Mesodermal cell (in vitro differentiated cells): ENCODE results near the gene EPHA2.

Experiments
- H3K27ac ChIP-seq: 2 replicates; pipeline ENCODE4 v1.7.0; 2013; ENCODE audit warnings: mild to moderate bottlenecking, low read depth, low read length, moderate library complexity; ENCODE audit not compliant: severe bottlenecking
- H3K36me3 ChIP-seq: 2 replicates; pipeline ENCODE4 v1.7.1; 2013; ENCODE audit warnings: mild to moderate bottlenecking, low read length, moderate library complexity; ENCODE audit not compliant: control insufficient read depth, insufficient read depth
- H3K4me1 ChIP-seq: one replicate; pipeline ENCODE4 v1.7.1; 2013; ENCODE audit warnings: mild to moderate bottlenecking, low read length; ENCODE audit not compliant: insufficient read depth, control insufficient read depth, poor library complexity, severe bottlenecking
- H3K4me3 ChIP-seq: 2 replicates; pipeline ENCODE4 v1.7.0; 2013; ENCODE audit warnings: low read length, control low read depth, mild to moderate bottlenecking; ENCODE audit not compliant: insufficient read depth, poor library complexity, severe bottlenecking; ENCODE audit errors: extremely low read depth
- H3K9me3 ChIP-seq: 2 replicates; pipeline ENCODE4 v1.7.1; 2013; ENCODE audit warnings: mild to moderate bottlenecking, low read length, moderate library complexity; ENCODE audit not compliant: control insufficient read depth
- WGBS, 2 experiments: methylation state at CpG; one replicate each; pipeline ENCODE4 v1.1.5; 2013; ENCODE audit warnings: missing lambda C conversion rate in 2 of 2; ENCODE audit not compliant: insufficient coverage in 2 of 2; 5-methylcytosine and 5-hydroxymethylcytosine counted together

The EPHA2 gene

DNA sequence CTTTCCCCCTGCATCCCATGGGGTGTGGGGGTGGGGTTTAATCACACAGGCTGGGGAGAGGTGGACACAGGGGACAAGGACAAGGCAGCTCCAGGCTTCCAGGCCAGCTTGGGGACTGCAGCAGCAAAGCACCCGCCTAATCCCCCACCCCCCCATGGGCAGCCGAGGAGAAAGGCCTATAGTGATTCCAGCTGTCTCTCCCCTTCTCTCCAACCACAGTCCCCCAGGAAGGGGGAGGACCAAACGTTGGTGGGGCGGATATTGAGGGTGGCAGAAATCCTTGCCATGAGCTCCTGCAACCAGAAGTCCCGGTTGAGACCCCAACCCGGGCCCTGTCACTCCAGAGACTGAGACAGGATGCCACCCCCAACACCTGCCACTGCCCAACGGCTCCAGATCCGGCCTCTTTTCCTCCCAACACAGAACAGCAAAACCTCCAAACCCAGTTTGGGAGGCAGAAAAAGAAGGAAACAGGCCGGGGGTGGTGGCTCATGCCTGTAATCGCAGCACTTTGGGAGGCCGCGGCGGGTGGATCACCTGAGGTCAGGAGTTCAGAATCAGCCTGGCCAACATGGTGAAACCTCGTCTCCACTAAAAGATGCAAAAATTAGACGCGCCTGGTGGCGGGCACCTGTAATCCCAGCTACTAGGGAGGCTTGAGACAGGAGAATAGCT lies 1.7 kb downstream of the EPHA2 start:
- H3K9me3 ChIP-seq = no peaks in the 10 kb centered on the region
- peaks cover 40% of the 10 kb centered on the region for H3K4me1 ChIP-seq
- peak overlapping the region; percentile 96 for H3K4me3 ChIP-seq
- H3K27ac ChIP-seq = peak overlapping the region; percentile 90
- WGBS, 2 experiments = 4 to 9% methylated on average over 9 to 11 of the region's 17 CpGs
- H3K36me3 ChIP-seq = peaks cover 42% of the 10 kb centered on the region

DNA sequence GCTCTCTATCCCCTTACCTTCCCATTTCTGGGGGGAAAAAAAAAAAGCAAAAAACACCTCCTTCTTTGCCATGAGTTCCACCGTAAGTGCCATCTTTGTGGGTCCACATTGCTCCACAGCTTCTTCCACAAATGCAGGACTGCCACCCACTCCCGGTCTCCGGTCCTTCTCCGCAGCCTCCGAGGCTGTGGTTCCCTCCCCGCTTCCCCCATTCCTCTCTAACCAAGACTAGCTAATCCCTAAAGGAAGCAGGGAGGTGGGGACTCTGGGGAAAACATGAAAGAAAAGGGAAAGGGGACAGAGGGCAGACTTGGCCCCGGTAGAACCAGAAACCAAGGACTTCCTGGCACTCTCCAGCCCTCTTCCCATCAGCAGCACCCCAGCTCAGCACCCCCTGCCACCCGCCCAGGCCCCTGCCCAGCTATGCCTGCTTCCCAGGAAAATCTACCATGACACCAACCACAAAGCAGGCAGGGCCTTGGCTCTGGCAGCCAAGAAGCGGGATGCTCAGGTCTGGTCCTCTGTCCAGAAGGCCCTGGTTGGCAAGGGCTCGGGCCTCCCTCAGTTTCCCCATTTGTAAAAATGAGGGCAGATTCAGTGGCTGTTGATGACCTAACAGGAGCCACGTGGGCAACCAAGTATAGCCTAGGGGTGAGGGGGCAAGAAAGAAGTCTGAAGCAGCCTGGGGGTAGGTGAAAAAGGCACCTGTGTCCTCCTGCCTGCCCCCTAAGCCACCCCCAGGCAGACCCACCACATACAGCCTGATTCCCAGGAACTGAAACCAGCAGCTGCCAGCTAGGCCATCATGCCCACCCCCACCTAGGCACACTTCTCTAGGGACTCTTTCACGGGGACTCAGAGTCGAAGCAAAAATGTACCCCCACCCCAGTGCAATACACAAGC lies 2.5 kb downstream of the EPHA2 start:
- Histone ChIP-seq H3K4me3 (peak overlapping the region; percentile 96), H3K27ac (peak overlapping the region; percentile 90), H3K4me1 (peaks cover 46% of the 10 kb centered on the region), H3K9me3 (no peaks in the 10 kb centered on the region), H3K36me3 (peaks cover 50% of the 10 kb centered on the region)
- 13 to 46% methylated on average over 4 to 5 of the region's 13 CpGs for WGBS, 2 experiments

DNA sequence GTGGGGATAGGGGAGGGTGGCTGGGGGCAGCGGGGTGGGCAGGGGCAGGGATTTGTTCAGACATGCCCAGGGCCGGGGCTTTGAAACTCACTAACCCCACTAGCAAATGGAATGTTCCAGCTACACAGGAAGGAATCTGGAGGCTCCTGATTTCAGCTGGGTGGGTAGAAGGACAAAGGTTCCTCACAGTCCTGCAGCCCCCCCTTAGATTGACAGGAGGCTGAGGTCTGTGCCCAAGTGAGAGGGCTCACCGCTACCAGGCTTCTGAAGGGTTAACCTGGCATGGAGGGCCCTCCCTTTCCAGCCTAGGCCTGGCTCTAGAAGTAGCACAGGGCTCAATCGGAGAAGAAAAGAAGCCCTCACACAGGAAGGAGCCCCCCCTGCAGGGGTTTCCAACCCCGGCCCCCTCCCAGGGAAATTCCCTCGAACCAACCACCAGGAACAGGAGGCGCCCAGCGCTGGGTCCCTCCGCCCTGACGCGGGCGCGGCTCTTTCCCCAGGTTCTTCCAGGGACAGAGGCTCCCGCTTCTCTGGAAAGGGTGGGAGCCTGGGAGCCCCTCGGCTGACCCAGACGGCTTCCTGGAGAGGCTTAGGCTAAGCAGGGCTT lies 3.3 kb downstream of the EPHA2 start:
- peak overlapping the region; percentile 90 for H3K27ac ChIP-seq
- no peaks in the 10 kb centered on the region for H3K9me3 ChIP-seq
- peak overlapping the region; percentile 96 for H3K4me3 ChIP-seq
- H3K4me1 ChIP-seq = peaks cover 50% of the 10 kb centered on the region
- 17 to 25% methylated on average over 12 to 13 of the region's 16 CpGs for WGBS, 2 experiments
- peaks cover 57% of the 10 kb centered on the region for H3K36me3 ChIP-seq

DNA sequence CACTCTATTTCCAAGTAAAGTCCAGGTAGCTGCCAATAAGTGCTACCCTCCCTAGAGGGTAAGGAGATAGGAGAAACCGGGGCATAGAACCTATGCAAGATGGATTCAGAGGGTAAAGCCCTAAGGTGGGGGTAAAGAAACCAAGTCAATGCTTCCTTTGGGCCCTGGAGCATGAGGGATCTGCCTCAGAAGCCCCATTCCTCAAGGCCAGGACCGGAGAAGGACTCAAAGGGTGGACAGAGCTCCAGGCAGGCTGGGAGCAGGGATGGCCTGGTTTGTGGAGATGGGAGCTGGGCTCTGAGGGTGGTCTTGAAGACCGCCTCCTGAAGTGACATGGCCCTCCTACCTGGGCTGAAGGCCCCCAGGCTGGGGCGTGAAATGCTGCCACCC lies 3.9 kb downstream of the EPHA2 start:
- Histone ChIP-seq H3K27ac (peak overlapping the region; percentile 90), H3K9me3 (no peaks in the 10 kb centered on the region), H3K4me1 (peaks cover 53% of the 10 kb centered on the region), H3K36me3 (peaks cover 63% of the 10 kb centered on the region), H3K4me3 (peak overlapping the region; percentile 11)
- WGBS, 2 experiments = 83 to 84% methylated on average over 2 to 3 of the region's 4 CpGs

DNA sequence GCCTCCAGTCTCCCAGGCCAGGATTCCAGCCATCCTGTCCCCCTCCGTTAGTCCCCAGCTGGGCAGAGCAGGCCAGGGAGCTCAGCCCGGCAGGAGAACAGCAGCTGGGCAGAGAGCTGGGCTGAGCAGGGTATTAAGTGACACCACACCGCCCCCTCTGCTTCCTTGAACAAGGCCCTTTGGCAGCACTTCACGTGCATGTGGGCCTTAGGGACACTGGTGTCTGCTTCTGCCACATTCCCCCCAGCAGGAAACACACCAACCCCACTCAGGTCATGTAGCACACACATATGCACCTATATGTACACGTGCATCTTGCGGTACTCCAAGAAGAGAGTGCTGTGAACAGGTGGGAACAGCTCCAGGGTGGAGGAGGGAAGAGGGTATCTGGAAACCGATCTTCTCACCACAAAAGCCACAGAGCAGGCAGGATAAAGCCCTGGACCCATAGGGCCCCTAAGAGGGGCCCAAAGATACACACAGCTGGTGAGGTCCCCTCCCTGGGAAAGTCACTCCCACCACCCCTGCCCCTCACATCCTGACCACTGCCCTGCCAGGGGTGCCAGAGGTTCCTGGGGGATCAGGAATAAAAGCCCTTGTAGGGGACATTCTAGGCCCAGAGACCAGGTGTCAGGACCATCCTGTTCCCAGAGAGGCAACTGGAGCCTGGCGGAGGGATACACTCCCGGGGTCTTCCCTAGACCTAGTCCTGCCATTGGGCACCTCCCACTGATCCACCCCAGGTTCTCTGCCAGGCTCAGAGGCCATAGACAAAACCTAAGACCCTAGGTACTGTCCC lies 4.5 kb downstream of the EPHA2 start:
- peak overlapping the region; percentile 11 for H3K4me3 ChIP-seq
- H3K4me1 ChIP-seq = peaks cover 53% of the 10 kb centered on the region
- no peaks in the 10 kb centered on the region for H3K9me3 ChIP-seq
- H3K36me3 ChIP-seq = peaks cover 63% of the 10 kb centered on the region
- 61 to 70% methylated on average over 4 to 8 of the region's 9 CpGs for WGBS, 2 experiments
- H3K27ac ChIP-seq = peak overlapping the region; percentile 90

DNA sequence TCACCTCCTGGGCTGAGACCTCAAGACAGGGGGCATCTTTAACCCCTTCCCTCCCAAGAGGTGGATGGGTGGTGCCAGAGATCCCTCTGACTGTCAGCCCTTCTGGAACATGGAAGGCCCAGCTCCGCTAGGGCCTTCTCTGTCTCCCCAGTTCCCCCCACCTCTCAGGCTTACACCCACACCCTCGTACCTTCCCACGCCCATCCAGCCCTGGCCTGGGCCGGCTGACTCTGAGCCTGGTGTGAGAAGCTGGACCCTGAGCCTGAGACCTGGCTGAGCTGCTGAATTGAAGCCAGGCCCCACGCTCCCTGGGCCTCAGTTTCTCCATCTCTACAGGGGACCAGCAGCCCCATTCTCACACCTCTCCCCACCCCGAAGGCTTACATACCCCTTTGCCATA lies 5.4 kb downstream of the EPHA2 start:
- Histone ChIP-seq H3K9me3 (no peaks in the 10 kb centered on the region), H3K27ac (peak overlapping the region; percentile 90), H3K4me3 (no peak overlapping the region), H3K36me3 (peaks cover 68% of the 10 kb centered on the region), H3K4me1 (peaks cover 55% of the 10 kb centered on the region)
- whole genome bisulfite sequencing, 2 experiments = 80 to 93% methylated on average over 4 of the region's 6 CpGs

DNA sequence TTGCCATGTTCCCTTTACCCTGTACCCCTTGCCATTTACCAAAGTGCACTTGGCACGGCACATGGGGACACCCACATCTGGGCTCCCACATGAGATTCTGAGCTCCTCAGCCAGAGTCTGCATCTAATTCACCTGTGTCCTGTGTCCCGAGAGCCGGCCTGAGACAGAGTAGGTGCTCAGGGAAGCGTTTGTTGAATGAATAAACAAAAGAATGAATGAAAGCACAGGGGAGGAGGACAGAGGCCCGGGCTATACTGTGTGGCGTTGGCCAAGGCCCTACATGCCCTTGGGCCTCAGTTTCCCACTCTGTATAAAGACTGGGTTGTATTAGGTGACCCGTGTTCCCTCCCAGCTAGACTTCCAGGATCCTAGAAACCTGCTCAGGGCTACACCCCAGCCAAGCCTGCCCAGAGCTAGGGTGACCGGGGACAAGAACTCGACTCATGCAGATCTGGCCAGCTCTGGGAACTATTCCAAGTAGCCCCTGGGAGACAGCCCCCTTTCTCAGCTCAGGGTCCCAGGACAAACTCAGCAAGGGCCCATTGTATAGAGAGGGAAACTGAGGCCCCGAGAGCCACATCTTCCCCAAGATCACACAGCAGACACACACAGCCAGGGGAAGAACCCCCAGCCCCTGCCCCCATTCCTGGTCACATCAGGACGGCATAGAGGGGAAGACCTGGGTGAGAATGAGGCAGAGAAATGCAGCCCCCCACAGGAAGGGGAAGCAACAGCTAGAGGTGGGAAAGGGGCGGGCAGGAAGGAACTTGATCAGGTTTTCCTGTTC lies 6.0 kb downstream of the EPHA2 start:
- 89 to 90% methylated on average over 4 to 7 of the region's 12 CpGs for WGBS, 2 experiments
- peaks cover 61% of the 10 kb centered on the region for H3K4me1 ChIP-seq
- no peak overlapping the region for H3K4me3 ChIP-seq
- H3K9me3 ChIP-seq = no peaks in the 10 kb centered on the region
- peak overlapping the region; percentile 90 for H3K27ac ChIP-seq
- peaks cover 74% of the 10 kb centered on the region for H3K36me3 ChIP-seq

DNA sequence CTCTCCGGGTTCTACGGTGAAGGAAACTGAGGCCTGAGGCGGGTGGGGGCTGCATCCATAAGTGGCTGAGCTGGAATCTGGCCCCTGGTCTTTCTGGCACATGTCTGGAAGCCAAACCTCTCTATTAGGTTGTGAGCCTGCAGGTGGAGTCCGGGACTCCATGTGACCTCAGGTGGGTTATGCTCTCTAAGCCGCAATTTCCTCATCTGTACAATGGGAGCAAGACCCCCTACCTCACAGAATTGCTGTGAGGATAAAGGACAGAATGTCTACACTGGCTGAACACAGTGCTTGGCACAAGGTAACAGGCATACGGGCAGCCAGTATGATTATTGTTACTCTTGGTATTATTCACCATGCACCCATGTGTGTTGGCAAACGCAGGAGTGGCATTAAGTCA lies 6.7 kb downstream of the EPHA2 start:
- peaks cover 79% of the 10 kb centered on the region for H3K36me3 ChIP-seq
- no peaks in the 10 kb centered on the region for H3K9me3 ChIP-seq
- H3K27ac ChIP-seq = no peak overlapping the region
- H3K4me3 ChIP-seq = no peak overlapping the region
- 98 to 100% methylated on average over 5 of the region's 7 CpGs for WGBS, 2 experiments
- peaks cover 69% of the 10 kb centered on the region for H3K4me1 ChIP-seq

DNA sequence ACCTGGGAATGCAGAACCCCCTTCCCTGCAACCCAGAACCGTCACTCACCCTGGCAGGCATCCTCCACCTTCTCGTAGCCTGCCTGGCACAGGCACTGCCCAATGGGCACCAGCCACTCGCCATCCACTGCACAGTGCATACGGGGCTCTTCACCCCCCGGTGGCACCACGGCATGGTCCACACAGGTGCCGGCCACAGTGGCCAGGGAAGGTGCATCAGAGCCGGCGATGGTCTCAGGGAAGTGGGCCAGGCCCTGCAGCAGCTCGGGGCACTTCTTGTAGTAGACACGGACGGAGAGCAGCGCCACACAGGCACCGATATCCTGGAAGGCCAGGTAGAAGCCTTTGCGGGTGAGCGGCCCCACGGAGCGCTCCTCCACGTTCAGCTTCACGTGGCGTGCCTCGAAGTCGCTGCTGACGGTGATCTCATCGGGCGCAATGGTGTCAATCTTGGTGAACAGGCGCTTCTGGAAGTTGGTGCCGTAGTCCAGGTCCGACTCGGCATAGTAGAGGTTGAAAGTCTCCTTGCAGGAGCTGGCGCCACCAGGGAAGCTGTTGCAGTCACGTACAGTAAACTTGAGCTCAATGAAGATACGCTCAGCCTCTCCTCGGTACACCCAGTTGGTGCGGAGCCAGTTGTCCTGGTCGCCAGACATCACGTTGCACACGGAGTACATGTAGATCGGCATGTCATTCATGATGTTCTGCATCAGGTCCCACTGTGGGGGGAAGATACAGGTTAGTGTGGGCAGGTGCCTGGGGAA lies 7.4 kb downstream of the EPHA2 start:
- 94% methylated on average over 39 of the region's 39 CpGs for WGBS, 2 experiments
- Histone ChIP-seq H3K9me3 (no peaks in the 10 kb centered on the region), H3K27ac (no peak overlapping the region), H3K4me1 (peaks cover 75% of the 10 kb centered on the region), H3K36me3 (peaks cover 79% of the 10 kb centered on the region), H3K4me3 (no peak overlapping the region)
